CD4-positive, alpha-beta T cell treated with Interleukin-1 beta for 1 hour (primary cell): Measurements from ENCODE around the gene BASP1.
"Not testable (repeated sequence)": the region's sequence is repeated elsewhere in the genome, so short reads cannot be mapped to it uniquely, and the experiment has no call there.

ENCODE experiments used
- DNase-seq, 2 donors: peaks; one replicate each; pipeline ENCODE4 v3.0.0-alpha.2; 2020 to 2022

Gene BASP1

DNA sequence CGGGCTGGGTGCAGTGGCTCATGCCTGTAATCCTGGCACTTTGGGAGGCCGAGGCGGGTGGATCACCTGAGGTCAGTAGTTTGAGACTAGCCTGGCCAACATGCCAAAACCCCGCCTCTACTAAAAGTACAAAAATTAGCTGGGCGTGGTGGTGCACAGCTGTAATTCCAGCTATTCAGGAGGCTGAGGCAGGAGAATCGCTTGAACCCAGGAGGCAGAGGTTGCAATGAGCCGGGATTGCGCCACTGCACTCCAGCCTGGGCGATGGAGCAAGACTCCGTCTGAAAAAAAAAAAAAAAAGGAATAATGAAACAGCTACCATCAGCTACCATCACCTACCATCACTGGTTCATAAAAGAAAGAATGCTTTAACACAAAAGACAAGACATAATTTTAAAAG, 25.9 kb upstream of the BASP1 start:
- DNase-seq: not testable (repeated sequence)

GRCh38 chr5:17192191-17192590, 25.2 kb upstream of the BASP1 start:
- no peak for DNase-seq

DNA sequence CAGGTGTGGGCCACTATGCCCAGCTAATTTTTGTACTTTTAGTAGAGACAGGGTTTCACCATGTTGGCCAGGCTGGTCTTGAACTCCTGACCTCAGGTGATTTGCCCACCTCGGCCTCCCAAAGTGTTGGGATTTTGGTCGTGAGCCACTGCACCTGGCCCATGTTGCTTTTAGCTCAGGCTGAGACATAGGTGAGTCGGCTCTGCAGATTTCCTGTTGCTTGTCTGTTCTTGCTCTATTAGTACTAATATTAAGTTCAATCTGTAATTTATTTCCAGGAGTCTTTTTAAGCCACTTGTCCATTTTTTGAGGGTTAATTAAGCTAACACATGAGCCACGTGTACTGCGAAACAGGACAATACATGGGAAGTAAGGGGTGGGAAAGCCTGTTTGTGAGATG, 21.4 kb upstream of the BASP1 start:
- no peak for DNase-seq

DNA sequence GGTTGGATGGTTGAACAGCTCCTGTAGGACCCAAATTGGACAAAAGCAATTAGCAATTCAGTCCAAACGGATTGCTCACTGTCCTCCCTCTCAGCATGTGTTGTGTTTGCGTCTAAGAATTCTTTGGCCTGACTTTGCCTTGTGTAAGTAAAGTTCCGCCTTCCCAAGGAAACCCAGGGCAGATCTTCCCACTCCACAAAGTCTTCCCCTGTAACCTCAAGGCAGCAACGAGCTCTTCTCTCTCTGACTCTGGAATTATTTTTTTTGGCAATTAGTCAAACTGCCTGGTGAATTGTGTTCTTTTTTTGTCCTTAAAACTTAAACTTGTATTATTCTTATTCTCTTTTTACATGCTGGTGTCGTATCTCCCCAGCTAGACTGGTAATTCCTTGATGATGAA, 20.7 kb upstream of the BASP1 start:
- DNase-seq: no peak

DNA sequence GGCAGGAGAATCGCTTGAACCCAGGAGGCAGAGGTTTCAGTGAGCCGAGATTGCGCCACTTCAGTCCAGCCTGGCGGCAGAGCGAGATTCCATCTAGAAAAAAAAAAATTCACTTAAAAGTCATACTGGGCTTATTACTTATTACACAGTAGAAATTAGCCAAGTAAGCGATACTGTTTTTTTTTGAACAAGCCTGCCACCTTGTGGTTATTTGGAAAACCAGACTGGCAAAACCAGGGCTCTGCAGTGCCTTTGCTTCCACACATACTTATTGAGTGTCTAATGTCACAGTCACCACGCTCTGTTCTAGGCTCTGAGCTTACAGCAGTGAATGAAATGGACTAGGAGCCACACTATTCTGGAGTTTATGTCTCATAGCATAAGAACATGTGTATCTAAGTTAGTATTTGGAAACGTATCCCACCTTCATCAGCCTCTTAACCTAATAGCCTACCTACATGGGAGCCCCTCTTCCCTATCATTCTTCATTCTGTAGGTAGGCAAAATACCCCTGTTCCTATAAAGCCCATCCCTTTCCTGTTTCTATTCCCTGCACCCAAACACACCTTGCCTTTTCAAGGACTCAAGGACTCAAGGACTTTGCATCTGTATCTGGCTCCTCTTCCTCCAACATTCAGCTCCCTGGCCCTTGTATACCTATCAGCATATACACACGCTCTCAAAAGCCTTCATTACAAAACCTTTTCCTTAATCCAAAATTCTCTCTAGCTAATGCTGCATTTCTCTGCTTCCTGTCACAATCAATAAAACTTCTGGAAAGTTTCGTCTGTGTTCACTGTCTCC, 13.9 kb upstream of the BASP1 start:
- no peak for DNase-seq

DNA sequence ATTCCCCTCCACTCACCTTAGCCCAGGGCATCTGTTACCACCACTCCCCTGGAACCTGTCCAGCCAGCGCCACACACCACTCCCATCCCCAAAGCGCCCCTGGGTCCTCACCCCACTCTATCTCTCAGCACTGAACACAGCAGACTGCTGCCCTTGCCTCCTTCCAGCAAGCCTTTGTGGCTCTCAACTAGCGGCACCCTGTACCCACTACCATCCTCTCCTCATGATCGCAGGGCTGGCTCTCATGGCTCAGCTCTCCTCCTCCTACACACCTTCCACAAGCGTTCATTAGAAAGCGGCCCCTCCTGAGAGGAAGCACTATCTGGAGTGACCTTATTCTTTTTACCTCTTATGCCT, 13.3 kb upstream of the BASP1 start:
- no peak for DNase-seq

DNA sequence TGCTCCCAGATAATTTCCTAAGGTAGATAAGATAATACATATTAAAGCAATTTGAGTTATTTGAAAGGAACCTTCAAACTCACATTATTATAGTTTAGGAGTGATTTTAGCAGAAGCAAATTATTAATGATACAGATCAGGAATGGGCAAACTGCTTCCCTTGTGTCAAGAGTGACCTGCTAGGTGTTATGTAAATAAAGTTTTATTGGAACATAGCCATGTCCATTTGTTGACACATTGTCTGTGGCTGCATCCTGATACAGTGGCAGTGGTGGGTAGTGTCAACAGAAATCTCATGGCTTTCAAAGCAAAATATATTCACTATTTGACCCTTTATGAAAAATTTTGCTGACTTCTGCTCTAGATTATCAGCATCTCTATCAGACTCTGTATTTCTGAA, 11.4 kb upstream of the BASP1 start:
- no peak for DNase-seq

DNA sequence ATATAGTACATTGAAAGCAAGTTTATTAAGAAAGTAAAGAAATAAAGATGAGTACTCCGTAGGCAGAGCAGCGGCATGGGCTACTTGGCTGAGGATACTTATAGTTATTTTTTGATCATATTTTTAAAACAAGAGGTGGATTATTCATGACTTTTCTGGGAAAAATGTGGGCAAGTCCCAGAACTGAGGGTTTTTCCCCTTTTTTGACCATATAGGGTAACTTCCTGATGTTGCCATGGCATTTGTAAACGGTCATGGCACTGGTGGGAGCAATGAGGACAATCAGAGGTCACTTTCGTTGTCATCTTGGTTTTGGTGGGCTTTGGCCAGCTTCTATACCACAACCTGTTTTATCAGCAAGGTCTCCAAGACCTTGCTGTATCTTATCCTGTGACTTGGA, 5.2 kb upstream of the BASP1 start:
- DNase-seq: no peak

DNA sequence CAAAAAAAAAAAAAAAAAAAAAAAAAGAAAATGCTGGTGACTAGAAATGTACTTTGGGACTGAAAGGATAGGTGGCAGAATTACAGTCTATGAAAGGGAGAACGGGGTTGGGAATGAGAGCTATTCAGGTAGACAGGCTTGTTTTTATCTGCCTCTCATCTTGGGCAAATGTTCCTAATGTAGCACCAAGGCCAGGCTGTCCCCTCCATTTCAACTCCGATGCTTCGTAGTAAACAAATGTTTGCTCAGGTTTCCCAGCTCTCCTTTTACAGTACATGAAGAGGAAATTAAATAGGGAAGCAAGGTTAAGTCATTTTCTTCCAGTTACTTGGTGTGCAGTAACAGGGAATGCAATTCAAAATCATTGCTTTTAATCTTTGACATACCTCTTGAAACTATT, 4.4 kb upstream of the BASP1 start:
- no peak for DNase-seq

DNA sequence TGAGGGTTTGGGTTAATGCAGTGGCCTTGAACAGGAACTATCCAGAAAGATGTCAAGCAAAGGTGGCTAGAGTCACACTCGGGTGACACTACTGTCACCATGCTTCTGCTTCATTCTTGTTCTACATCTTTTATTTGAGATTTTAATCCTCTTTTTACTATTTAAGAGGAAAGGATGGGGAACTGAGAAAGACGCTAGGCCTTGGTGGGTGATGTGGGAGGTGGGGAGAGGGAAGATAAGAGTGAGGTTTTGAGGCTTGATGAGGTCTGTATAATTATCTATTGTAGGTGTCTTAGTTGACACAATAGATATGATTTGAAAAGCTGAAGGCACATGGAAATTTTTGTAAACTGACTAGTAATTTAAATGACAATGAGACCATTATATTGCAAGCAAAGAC, 3.5 kb upstream of the BASP1 start:
- no peak for DNase-seq

DNA sequence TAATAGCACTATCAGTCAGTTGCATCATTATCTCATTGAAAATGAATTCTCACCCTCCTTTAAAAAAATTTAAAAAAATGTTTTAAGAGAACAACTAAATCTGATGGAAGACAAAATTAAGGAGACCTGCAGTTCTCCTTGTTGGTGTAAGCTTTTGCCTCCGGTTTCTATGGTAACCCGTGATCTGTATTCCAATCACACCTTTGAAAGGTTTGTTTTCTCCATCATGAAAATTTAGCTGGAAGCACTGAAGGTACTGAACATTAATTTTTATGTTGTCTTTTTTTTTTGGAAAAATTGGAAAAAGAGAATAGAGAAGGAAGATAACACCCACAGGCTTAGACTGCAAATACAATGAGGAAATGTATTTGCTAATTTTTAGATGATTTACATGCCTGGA, 2.5 kb upstream of the BASP1 start:
- no peak for DNase-seq

GRCh38 chr5:17215361-17215760, 2.1 kb upstream of the BASP1 start:
- DNase-seq: no peak

- DNase-seq: peak; percentile 36 to 68
Measured at GRCh38 chr5:17216176-17216973, 1.1 kb upstream of the BASP1 start.

DNA sequence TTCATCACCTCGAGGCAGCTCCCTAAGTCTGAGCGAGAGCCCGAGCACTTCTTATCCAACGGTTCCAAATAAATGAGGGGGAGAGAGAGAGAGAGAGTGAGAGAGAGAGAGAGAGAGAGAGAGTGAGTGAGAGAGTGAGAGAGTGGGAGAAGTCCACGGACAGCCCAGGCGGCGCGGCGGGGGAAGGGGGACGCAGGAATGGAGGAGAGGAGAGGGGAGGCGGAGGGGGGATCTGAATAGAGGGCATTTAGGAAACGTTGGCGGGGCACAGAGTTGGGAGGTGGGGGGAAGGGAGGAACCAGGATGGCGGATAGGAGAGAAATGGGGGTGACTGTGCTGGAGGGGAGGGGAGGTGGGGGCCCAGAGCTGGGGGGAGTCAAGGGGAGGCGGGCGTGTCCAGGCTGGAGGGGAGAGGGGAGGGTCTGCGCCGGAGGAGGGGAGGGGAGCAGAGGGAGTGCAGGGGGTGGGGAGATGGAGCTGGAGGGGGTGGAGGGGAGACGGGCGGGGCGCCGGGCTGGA, 398 bp upstream of the BASP1 start:
- DNase-seq: no peak

GRCh38 chr5:17218353-17219005, 1.0 kb downstream of the BASP1 start:
- DNase-seq: peak in 1 of 2 donors; percentile 9

DNA sequence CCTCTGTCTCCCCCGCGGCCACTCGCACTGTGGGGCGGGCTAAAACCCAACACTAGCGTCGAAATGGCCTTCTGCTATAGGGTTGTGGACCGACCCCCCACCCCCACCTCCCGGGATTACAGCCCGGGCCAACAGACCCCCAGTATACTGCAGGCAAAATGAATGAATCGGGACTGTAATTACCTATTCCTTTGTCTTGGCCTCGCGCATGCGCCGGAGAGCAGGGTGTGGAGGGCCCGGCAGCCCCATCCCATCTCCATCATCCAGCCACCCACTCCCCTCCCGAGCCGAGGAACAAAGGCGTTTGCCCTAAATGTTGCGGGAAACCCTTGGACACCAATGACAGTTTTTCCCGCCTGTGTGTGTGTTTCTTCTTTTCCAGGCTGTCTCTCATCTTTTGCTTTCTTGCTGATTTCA, 1.6 kb downstream of the BASP1 start:
- peak in 1 of 2 donors; percentile 23 for DNase-seq

GRCh38 chr5:17219469-17219868, 2.0 kb downstream of the BASP1 start:
- no peak for DNase-seq

GRCh38 chr5:17219992-17220391, 2.6 kb downstream of the BASP1 start:
- no peak for DNase-seq

- DNase-seq: no peak
Measured at GRCh38 chr5:17220469-17220868, 3.0 kb downstream of the BASP1 start.

DNA sequence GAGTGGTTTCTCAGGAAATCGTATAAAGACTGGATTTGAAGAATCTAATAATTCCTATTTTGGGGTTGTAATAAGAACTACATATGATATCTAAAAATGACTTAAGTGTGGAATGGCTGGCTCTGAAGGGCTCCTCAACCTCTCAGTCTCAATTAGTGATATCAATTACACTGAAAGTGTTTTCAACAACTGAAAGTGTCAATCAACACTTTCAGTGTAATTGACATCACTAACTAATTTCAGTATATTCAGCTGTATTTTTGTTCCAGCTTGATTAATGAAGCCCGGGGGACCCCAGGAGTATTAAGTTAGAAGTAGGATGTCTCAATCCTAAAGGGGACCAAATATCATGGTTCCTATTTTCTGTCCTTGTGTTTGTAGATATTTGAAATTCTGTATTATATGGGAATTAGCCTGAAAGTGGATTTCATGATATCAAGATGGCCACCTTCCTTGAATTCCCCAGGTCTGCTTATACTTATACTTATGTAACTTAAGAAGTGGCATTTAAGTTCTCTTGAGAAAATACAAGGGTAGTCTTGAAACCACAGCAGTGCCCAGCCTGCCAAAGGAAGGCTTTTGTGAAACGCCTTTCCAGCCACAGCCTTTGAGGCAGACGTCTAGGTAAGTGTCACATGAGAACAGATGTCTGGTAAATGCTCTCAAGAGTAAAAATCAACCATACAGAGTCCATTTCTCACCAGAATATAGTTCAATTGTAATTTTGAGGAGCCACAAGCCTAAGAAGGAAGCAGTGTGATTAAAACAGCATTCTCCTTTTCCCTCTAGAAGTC, 4.6 kb downstream of the BASP1 start:
- no peak for DNase-seq

GRCh38 chr5:17222664-17223063, 5.2 kb downstream of the BASP1 start:
- no peak for DNase-seq

- DNase-seq: no peak
Measured at GRCh38 chr5:17223367-17224185, 6.1 kb downstream of the BASP1 start.
